ENCODE measurements around the gene CHCHD10.

The CHCHD10 gene

DNA sequence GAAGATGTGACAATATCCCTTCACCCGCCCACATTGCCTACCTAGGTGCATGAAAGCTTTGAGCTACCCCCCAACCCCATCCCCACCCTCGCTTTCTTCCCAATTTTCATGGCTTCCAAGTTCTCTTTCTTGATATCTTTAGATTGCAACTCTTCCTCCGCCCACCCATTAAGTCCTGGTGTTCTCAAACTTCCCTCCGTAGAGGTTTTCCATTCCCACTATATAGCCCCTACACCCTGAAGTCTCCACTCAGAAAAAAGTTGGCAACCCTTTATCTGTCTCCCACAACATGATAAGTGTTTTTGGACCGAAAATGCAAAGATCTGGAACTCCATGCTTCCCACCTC, 17.4 kb downstream of the CHCHD10 start:
- no peak for TF ChIP-seq CTCF (IDR thresholded peaks at IDR 0.05; ENCODE audit: unreplicated experiment in 3 of 3)
- Mint-ChIP-seq H3K4me3 (peak overlapping the region; percentile 88 to 94 (median 89)), H3K36me3 (ENCODE audit: low read depth) (peaks cover 10% of the 10 kb centered on the region), H3K4me1 (peaks cover 16% of the 10 kb centered on the region), H3K27me3 (ENCODE audit: low read depth) (no peaks in the 10 kb centered on the region), H3K27ac (peak overlapping the region; percentile 12 to 50 (median 40)), H3K9me3 (no peaks in the 10 kb centered on the region)

DNA sequence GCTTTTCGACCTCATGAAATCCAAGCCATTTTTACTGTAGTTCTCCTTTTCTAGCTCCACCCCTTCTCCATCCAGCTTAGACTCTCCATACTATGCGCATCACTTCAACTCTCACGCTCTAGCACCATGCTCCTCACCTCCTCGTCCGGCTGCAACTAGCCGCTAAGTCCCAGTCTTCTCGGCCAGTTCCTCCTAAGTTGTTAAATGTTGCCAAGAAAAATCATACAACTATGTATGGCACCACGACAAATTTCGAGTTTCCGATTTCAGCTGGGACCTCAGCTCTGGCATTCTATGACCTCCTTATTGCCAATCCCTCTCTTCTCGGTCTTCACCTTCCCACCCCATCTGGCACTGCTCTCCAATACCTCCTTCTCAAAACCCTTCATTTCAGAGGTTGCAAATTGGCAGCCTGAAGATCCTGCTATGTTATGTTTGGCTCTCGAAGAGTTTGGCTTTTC, 17.9 kb downstream of the CHCHD10 start:
- no peaks in the 10 kb centered on the region for H3K27me3 Mint-ChIP-seq (ENCODE audit: low read depth)
- H3K27ac Mint-ChIP-seq: peak overlapping the region; percentile 12 to 50 (median 40)
- H3K4me3 Mint-ChIP-seq: peak overlapping the region; percentile 88 to 94 (median 89)
- TF ChIP-seq CTCF (IDR thresholded peaks at IDR 0.05; ENCODE audit: unreplicated experiment in 3 of 3): no peak
- H3K36me3 Mint-ChIP-seq (ENCODE audit: low read depth): peaks cover 15% of the 10 kb centered on the region
- no peaks in the 10 kb centered on the region for H3K9me3 Mint-ChIP-seq
- H3K4me1 Mint-ChIP-seq: peaks cover 21% of the 10 kb centered on the region

- Mint-ChIP-seq H3K4me3 (no peak overlapping the region), H3K27me3 (ENCODE audit: low read depth) (no peaks in the 10 kb centered on the region), H3K27ac (no peak overlapping the region), H3K36me3 (ENCODE audit: low read depth) (peaks cover 37% of the 10 kb centered on the region), H3K4me1 (peaks cover 40% of the 10 kb centered on the region), H3K9me3 (no peaks in the 10 kb centered on the region)
- no peak for TF ChIP-seq CTCF (IDR thresholded peaks at IDR 0.05; ENCODE audit: unreplicated experiment in 3 of 3)
Observed at GRCh38 chr22:23745791-23746190, 22.0 kb downstream of the CHCHD10 start.

- Mint-ChIP-seq H3K27me3 (ENCODE audit: low read depth) (no peaks in the 10 kb centered on the region), H3K36me3 (ENCODE audit: low read depth) (peaks cover 38% of the 10 kb centered on the region), H3K4me1 (peaks cover 29% of the 10 kb centered on the region), H3K9me3 (no peaks in the 10 kb centered on the region), H3K4me3 (no peak overlapping the region), H3K27ac (peak overlapping the region in 1 of 3 experiments; percentile 92)
- no peak for TF ChIP-seq CTCF (IDR thresholded peaks at IDR 0.05; ENCODE audit: unreplicated experiment in 3 of 3)
Observed at GRCh38 chr22:23744485-23744884, 23.3 kb downstream of the CHCHD10 start.

GRCh38 chr22:23744001-23744400, 23.8 kb downstream of the CHCHD10 start:
- H3K9me3 Mint-ChIP-seq: no peaks in the 10 kb centered on the region
- no peak for TF ChIP-seq CTCF (IDR thresholded peaks at IDR 0.05; ENCODE audit: unreplicated experiment in 3 of 3)
- no peak overlapping the region for H3K4me3 Mint-ChIP-seq
- peaks cover 38% of the 10 kb centered on the region for H3K36me3 Mint-ChIP-seq (ENCODE audit: low read depth)
- peak overlapping the region in 1 of 3 experiments; percentile 92 for H3K27ac Mint-ChIP-seq
- H3K27me3 Mint-ChIP-seq (ENCODE audit: low read depth): no peaks in the 10 kb centered on the region
- H3K4me1 Mint-ChIP-seq: peaks cover 28% of the 10 kb centered on the region

DNA sequence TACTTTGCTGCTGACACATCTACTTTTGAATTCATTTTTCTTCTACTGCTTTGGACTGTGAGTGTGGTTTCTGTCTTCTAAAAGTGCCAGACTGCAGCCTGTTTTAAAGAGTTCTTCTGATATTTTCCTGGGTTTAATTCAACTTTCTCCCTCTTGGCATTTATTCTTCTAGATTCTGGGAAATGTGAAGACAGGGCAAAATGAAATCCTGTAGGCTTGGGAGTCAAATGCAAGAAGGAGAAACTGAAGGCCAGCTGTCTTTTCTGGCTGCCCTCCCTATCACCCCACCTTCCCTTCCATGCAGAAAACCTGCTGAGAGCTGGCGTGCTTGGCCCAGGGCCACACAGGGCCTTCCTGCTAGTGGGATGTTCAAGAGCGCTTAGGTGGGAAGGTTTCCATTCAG, 24.5 kb downstream of the CHCHD10 start:
- no peak for TF ChIP-seq CTCF (IDR thresholded peaks at IDR 0.05; ENCODE audit: unreplicated experiment in 3 of 3)

More for the DNA sequence above, 24.5 kb downstream of the CHCHD10 start:
- Mint-ChIP-seq H3K36me3 (ENCODE audit: low read depth) (peaks cover 43% of the 10 kb centered on the region), H3K9me3 (no peaks in the 10 kb centered on the region), H3K4me1 (peaks cover 28% of the 10 kb centered on the region), H3K27me3 (ENCODE audit: low read depth) (no peaks in the 10 kb centered on the region), H3K27ac (peak overlapping the region in 2 of 3 experiments; percentile 83 to 92), H3K4me3 (peak overlapping the region in 1 of 3 experiments; percentile 18)
